NCI-H2107 treated with DMSO at 0.1 percent for 48 hours (cell line): Measurements from ENCODE around the gene DICER1.

Experiments
- DNase-seq: peaks from one replicate; lab custom pipeline; 2025; ENCODE audit not compliant: unreplicated experiment; lab: John Stamatoyannopoulos, UW

The DICER1 gene

GRCh38 chr14:95062220-95062619 is 95.1 kb downstream of the DICER1 start:
- no peak for DNase-seq

- no peak for DNase-seq
These were observed 95.8 kb downstream of the DICER1 start for GRCh38 chr14:95061317-95062093.

- DNase-seq, result no peak
These were observed 98.2 kb downstream of the DICER1 start for GRCh38 chr14:95059126-95059525.

GRCh38 chr14:95058491-95058890 is 98.8 kb downstream of the DICER1 start:
- DNase-seq, result no peak

GRCh38 chr14:95057851-95058250 is 99.5 kb downstream of the DICER1 start:
- DNase-seq, result no peak

GRCh38 chr14:95057147-95057546 is 100.2 kb downstream of the DICER1 start:
- DNase-seq, result no peak

- peak; percentile 75 for DNase-seq
These were observed 100.9 kb downstream of the DICER1 start for GRCh38 chr14:95056476-95056875.

- DNase-seq, result no peak
These were observed 102.0 kb downstream of the DICER1 start for GRCh38 chr14:95055318-95055717.

- no peak for DNase-seq
These were observed 102.7 kb downstream of the DICER1 start for GRCh38 chr14:95054346-95055280.

GRCh38 chr14:95052016-95052585 is 105.2 kb downstream of the DICER1 start:
- no peak for DNase-seq

- DNase-seq, result no peak
These were observed 107.4 kb downstream of the DICER1 start for GRCh38 chr14:95049952-95050351.

- no peak for DNase-seq
These were observed 108.5 kb downstream of the DICER1 start for GRCh38 chr14:95048771-95049312.

GRCh38 chr14:95047754-95048153 is 109.6 kb downstream of the DICER1 start:
- no peak for DNase-seq

GRCh38 chr14:95046711-95047681 is 110.3 kb downstream of the DICER1 start:
- DNase-seq, result peak; percentile 24

GRCh38 chr14:95045836-95046430 is 111.4 kb downstream of the DICER1 start:
- DNase-seq, result no peak

GRCh38 chr14:95045106-95045701 is 112.1 kb downstream of the DICER1 start:
- no peak for DNase-seq

GRCh38 chr14:95044463-95045105 is 112.7 kb downstream of the DICER1 start:
- no peak for DNase-seq

GRCh38 chr14:95043732-95044462 is 113.4 kb downstream of the DICER1 start:
- DNase-seq, result no peak
